Retina (tissue), 1 donor: ENCODE data around the gene TSPAN14.

Source experiments
- DNase-seq: peaks from one replicate; pipeline ENCODE4 v3.0.0-alpha.2; 2016

Gene TSPAN14

GRCh38 chr10:80553436-80553835 is 99.3 kb downstream of the TSPAN14 start:
- DNase-seq = no peak

- no peak for DNase-seq
Observed at GRCh38 chr10:80554050-80554449, 99.9 kb downstream of the TSPAN14 start.

DNA sequence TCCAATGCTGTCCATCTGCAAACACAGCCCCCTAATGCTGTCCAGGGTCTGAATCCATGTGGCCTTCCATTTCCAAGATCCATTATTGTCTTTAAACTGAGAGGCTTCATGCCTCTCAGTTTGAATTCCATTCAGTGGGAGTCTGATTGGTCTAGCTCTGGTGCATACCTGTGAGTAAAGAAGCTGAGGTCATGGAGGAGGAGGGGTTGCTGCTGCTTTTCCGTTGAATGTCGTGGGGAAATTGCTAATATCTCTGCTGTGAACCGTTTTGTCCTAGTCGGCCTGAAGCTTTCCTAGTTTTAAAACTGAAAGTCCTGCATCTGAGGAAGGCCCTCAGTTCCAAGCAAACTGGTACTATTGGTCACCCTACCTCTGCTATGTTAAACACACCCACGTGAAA is 101.3 kb downstream of the TSPAN14 start:
- DNase-seq = no peak

DNA sequence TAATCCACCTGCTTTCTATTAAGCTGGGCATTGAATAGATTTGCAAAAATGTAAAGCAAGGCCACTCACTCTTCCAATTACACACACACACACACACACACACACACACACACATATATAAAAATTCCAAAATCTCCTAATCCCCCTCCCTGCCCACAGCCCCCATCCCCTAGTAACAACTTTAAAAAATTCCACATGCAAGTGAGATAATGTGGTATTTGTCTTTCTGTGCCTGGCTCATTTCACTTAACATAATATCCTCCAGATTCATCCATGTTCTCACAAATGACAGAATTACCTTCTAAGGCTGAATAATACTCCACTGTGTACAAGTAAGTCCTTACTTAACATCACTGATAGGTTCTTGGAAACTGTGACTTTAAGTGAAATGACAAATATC is 107.8 kb downstream of the TSPAN14 start:
- no peak for DNase-seq

- no peak for DNase-seq
Observed at GRCh38 chr10:80567292-80567691, 113.2 kb downstream of the TSPAN14 start.

DNA sequence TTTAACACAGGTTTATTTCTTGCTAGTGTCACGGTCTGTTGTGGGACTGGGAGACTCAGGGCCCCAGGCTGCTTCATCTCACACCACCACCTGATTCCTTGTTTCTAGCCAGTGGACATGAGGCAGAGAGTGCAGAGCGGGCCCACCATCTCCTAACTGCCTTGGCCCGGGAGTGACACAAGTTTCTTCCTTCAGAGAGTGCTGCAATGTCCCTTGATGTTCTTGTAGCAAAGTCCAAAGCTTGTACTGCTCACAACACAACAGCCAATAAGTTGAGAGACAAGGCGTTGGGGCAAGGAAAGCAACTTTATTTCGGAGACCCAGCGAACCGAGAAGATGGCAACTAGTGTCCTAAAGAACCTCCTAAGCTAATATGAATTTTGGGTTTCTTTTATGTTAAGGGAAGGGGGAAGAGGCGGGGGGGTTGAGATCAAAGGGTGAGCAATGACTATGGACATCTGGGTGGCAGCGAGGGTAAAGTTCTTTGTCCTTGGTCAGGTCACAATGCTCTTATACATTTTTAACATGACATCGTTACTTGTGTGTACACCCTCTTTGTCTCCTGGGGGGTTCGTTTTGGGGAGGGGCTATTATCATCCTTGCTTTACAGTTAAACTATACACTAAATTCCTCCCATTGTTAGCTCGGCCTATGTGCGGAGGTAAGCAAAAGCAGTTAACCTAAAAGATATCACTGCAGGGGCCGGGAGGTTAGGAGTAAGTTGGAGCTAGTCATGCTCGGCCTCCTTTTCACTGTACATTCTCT is 115.2 kb downstream of the TSPAN14 start:
- no peak for DNase-seq

DNA sequence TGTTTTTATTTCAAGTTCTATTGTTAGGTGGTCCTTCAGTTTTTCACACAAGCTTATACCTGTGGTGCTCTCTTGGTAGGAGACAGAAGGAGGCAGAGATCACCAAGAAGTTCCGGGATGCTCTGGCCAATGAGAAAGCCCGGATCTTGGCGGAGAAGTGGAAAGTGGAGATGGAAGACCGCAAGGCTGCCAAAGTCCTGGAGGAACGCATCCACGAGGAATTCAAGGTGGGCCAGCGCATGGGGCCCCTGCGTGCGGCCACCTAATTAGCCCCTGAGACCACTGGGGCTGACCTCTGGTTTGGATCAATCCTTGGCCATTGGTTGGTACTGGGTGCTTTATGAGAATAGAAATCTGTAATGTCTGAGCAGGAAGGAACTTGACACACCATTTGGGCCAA is 117.2 kb downstream of the TSPAN14 start:
- DNase-seq = no peak

GRCh38 chr10:80579181-80579763 is 125.2 kb downstream of the TSPAN14 start:
- DNase-seq = no peak

DNA sequence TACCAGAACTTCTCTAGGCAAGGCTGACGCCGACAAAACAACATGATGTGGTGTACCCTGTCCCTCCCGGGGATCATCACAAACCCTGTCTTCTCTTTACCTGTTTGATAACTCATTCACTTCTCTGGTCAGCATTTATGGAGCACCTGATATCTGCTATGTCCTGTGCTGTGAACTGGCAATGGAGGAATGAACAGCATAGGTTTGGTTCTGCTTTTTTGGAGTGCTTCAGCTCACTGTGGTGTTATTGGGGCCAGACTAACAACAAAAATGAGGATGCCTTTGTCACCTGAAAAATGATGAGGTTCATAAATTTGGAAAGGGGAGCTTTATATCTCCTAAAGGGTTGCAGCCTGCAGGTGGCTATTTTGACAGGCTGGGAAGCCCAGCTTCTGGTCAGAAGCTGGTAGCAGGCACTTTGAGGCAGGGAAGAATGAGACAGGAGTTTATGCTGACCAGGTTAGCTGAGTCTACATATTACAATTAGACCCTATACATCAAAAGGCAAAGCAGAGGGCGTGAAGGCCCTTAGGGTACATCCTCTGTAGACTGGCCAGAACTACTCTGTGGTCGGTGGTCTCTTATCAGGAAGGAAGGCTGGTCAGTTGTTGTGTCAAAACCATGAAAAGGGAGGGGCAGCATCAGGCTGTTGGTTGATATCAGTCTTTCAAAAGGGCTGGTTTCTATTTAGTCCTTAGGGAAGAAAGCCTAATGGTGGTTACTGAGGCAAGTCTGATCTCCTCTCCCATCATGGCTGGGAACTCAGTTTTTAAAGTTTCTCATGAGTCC is 125.9 kb downstream of the TSPAN14 start:
- DNase-seq = no peak

DNA sequence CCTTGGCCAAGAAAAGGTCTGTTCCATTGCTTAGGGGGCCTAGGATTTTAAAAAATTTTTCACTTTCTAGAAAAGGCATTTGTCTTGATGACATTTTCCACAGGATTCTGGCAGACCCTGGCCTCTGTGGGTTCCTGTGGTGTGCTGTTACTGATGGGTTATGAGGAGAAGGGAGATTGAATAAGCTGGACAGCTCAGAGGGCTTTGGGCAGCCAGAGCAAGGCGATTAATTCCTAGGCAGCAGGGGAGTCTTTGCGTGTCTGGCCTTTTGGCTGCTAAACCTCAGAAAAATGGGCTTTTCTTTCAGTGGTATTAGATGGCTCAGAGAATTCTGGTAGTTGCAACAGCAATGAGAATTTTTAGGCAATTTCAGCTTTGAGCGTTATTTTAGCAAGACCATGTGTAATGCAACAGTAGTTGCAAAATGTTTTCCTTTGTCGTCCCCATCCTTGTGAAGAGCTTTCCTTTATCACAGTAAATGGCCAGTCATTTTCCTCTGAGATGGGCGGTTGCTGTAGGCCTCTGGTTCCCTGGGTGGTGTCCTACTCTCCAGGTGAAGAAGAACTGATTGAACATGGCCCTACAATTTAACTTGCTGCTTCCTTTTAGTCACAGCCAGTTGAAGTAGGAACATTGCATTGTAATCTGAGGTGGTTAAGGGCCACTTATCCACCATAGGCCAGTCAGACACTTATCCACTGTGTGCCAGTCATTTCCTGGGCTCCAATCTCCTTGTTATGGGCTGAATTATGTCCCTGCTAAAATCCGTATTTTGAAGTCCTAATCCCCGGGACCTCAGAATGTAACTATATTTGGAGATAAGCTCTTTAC is 126.7 kb downstream of the TSPAN14 start:
- DNase-seq = no peak

DNA sequence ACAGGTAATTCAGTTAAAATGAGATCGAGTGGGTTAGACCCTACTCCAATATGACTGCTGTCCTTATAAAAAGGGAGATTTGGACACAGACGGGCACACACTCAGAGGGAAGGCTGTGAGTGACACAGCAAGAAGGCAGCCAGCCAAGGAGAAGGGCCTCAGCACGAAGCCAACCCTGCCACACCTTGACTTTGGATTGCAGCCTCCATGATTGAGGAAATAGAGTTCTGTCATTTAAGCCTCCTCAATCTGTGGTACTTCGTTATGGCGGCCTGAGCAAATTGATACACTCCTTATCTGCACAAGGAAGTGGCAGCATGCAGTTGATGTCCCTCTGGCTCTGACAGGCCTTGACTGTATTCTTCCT is 127.3 kb downstream of the TSPAN14 start:
- no peak for DNase-seq

DNA sequence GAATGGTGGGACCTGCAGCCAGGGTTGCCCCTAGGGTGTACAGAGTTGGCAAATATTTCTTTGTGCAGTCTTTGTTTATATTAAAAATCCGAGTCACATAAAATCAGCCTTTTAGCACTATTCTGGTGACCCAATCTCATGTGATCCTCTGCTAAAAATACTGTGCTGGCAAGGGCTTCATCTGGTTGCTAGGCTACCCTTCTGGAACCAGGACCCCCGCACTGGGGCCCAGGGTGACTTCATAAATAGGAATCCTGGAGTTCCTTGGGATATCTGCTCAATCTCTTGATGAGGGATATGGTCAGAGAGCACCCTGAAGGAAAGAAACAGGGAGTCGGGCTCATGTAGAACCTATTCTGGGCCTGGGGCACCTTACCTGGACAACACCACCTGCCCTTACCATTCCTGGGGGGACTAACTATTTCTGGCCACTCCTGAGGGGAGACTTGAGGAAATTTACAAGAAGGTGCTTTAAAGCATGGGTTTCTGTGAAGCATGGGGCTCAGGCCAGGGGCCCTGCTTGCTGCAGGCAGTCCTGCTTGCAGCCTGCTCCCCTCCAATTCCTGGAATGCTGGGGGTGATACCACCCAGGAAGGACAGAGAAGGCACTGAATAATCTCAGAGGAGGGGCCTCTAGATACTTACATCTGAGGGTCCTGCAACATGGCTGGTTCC is 128.3 kb downstream of the TSPAN14 start:
- no peak for DNase-seq
